H9 (cell line): Measurements from ENCODE around the gene IGF2BP2. TPM values are rescaled to one million over a fixed set of nuclear protein-coding genes. Genes with fewer than 3 reads are reported as not detected.
A peak's percentile ranks its signal among the peaks of the same experiment; 100 is the strongest.

Experiments
- DNase-seq: peaks from one replicate; pipeline ENCODE4 v3.0.0-alpha.2; 2017
- H2AFZ ChIP-seq: one replicate; pipeline ENCODE4 v1.6.1; 2013; ENCODE audit warnings: mild to moderate bottlenecking, low read length, control low read depth, moderate library complexity
- H2AK5ac ChIP-seq: 2 replicates; pipeline ENCODE4 v1.6.1; 2013; ENCODE audit warnings: low read length, control low read depth, mixed read lengths; ENCODE audit not compliant: insufficient read length
- H2BK120ac ChIP-seq: one replicate; pipeline ENCODE4 v1.6.1; 2013; ENCODE audit warnings: low read depth, mild to moderate bottlenecking, low read length, control low read depth, inconsistent platforms; ENCODE audit not compliant: poor library complexity, severe bottlenecking
- H2BK12ac ChIP-seq: 2 replicates; pipeline ENCODE4 v1.6.1; 2013; ENCODE audit warnings: low read length, control low read depth, mixed read lengths, low read depth; ENCODE audit not compliant: insufficient read length
- H2BK15ac ChIP-seq: 2 replicates; pipeline ENCODE4 v1.6.1; 2013; ENCODE audit warnings: low read depth, low read length, control low read depth
- H2BK20ac ChIP-seq: one replicate; pipeline ENCODE4 v1.6.1; 2013; ENCODE audit warnings: low read depth, mild to moderate bottlenecking, low read length, control low read depth, inconsistent platforms; ENCODE audit not compliant: poor library complexity, severe bottlenecking
- H2BK5ac ChIP-seq: 2 replicates; pipeline ENCODE4 v1.6.1; 2013; ENCODE audit warnings: low read length, control low read depth, mixed read lengths; ENCODE audit not compliant: insufficient read length
- H3K14ac ChIP-seq: 2 replicates; pipeline ENCODE4 v1.6.1; 2013; ENCODE audit warnings: low read length, control low read depth; ENCODE audit not compliant: insufficient read depth
- H3K18ac ChIP-seq: 2 replicates; pipeline ENCODE4 v1.6.1; 2013; ENCODE audit warnings: low read depth, mild to moderate bottlenecking, mixed read lengths, low read length, control low read depth; ENCODE audit not compliant: insufficient read length
- H3K23ac ChIP-seq: 2 replicates; pipeline ENCODE4 v1.6.1; 2013; ENCODE audit warnings: low read length, control low read depth, mixed read lengths, low read depth; ENCODE audit not compliant: insufficient read length
- H3K23me2 ChIP-seq: 2 replicates; pipeline ENCODE4 v1.6.1; 2013; ENCODE audit warnings: low read depth, mild to moderate bottlenecking, mixed read lengths, low read length, control low read depth; ENCODE audit not compliant: insufficient read length, poor library complexity, severe bottlenecking
- H3K27ac ChIP-seq: 2 replicates; pipeline ENCODE4 v1.5.1; 2013; ENCODE audit warnings: low read length, control low read depth, mixed read lengths, low read depth; ENCODE audit not compliant: insufficient read length
- H3K27me3 ChIP-seq: 2 replicates; pipeline ENCODE4 v1.6.1; 2013; ENCODE audit warnings: low read length, control low read depth, inconsistent platforms; ENCODE audit not compliant: insufficient read depth
- H3K4ac ChIP-seq: 2 replicates; pipeline ENCODE4 v1.6.1; 2013; ENCODE audit warnings: low read depth, mild to moderate bottlenecking, control low read depth, inconsistent platforms, low read length, moderate library complexity
- H3K4me1 ChIP-seq: 2 replicates; pipeline ENCODE4 v1.6.1; 2013; ENCODE audit warnings: low read length, control low read depth, inconsistent platforms; ENCODE audit not compliant: insufficient read depth
- H3K4me2 ChIP-seq: 2 replicates; pipeline ENCODE4 v1.6.1; 2013; ENCODE audit warnings: low read length, control low read depth, mixed read lengths; ENCODE audit not compliant: insufficient read length, insufficient read depth
- H3K56ac ChIP-seq: 2 replicates; pipeline ENCODE4 v1.6.1; 2013; ENCODE audit warnings: low read depth, mild to moderate bottlenecking, mixed read lengths, low read length, control low read depth; ENCODE audit not compliant: insufficient read length
- H3K79me1 ChIP-seq: 2 replicates; pipeline ENCODE4 v1.6.1; 2013; ENCODE audit warnings: low read depth, mild to moderate bottlenecking, moderate library complexity, low read length, control low read depth, inconsistent platforms; ENCODE audit not compliant: insufficient read depth, poor library complexity, severe bottlenecking
- H3K79me2 ChIP-seq: 2 replicates; pipeline ENCODE4 v1.6.1; 2013; ENCODE audit warnings: low read length, control low read depth, inconsistent platforms; ENCODE audit not compliant: insufficient read depth
- H3K9ac ChIP-seq: 2 replicates; pipeline ENCODE4 v1.6.1; 2013; ENCODE audit warnings: low read length, control low read depth, mixed read lengths; ENCODE audit not compliant: insufficient read length; ENCODE audit errors: extremely low read depth
- H3K9me3 ChIP-seq: one replicate; pipeline ENCODE4 v1.6.1; 2013; ENCODE audit warnings: low read depth, low read length, inconsistent platforms; ENCODE audit not compliant: control insufficient read depth
- H3T11ph ChIP-seq: one replicate; pipeline ENCODE4 v1.6.1; 2013; ENCODE audit warnings: mild to moderate bottlenecking, low read length, control low read depth, inconsistent platforms
- H4K20me1 ChIP-seq: one replicate; pipeline ENCODE4 v1.6.1; 2013; ENCODE audit not compliant: control insufficient read depth, insufficient read length, insufficient read depth
- H4K5ac ChIP-seq: 2 replicates; pipeline ENCODE4 v1.6.1; 2013; ENCODE audit warnings: low read depth, mild to moderate bottlenecking, mixed read lengths, low read length, control low read depth; ENCODE audit not compliant: insufficient read length
- H4K8ac ChIP-seq: replicated peaks from 2 replicates; pipeline ENCODE4 v1.6.1; 2013; ENCODE audit warnings: low read length, control low read depth, mixed read lengths, low read depth; ENCODE audit not compliant: insufficient read length
- H4K91ac ChIP-seq: 2 replicates; pipeline ENCODE4 v1.6.1; 2013; ENCODE audit warnings: low read depth, mild to moderate bottlenecking, moderate library complexity, mixed read lengths, low read length, control low read depth; ENCODE audit not compliant: insufficient read length
- H3K27ac Mint-ChIP-seq, 3 experiments: 2 replicates in 2 of 3; 3 replicates in 1 of 3; pipeline ENCODE4 v1.8.0; 2020 to 2021; ENCODE audit warnings: mixed read lengths in 3 of 3, mild to moderate bottlenecking in 1 of 3, moderate library complexity in 1 of 3
- H3K27me3 Mint-ChIP-seq: 2 replicates; pipeline ENCODE4 v1.8.0; 2021; ENCODE audit warnings: low read depth, mild to moderate bottlenecking, moderate library complexity, mixed read lengths
- H3K36me3 Mint-ChIP-seq, 3 experiments: 2 replicates in 2 of 3; 3 replicates in 1 of 3; pipeline ENCODE4 v1.8.0; 2020 to 2021; ENCODE audit warnings: low read depth in 3 of 3, mixed read lengths in 3 of 3; ENCODE audit not compliant: insufficient read depth in 1 of 3
- H3K4me1 Mint-ChIP-seq, 2 experiments: 2 replicates each; pipeline ENCODE4 v1.8.0; 2020; ENCODE audit warnings: mixed read lengths in 2 of 2
- H3K4me3 Mint-ChIP-seq, 2 experiments: 2 replicates in 1 of 2; 3 replicates in 1 of 2; pipeline ENCODE4 v1.8.0; 2020 to 2021; ENCODE audit warnings: mild to moderate bottlenecking in 2 of 2, mixed read lengths in 2 of 2, moderate library complexity in 1 of 2
- H3K9me3 Mint-ChIP-seq, 2 experiments: 2 replicates in 1 of 2; 3 replicates in 1 of 2; pipeline ENCODE4 v1.8.0; 2020; ENCODE audit warnings: mild to moderate bottlenecking in 2 of 2, mixed read lengths in 2 of 2, moderate library complexity in 1 of 2
- CTCF ChIP-seq: fragments of 200-600 bp; sonication (generic); conservative IDR thresholded peaks from 3 replicates; pipeline ENCODE4 v1.8.0; 2021; ENCODE audit warnings: antibody characterized with exemption, mild to moderate bottlenecking
- WGBS: extraction: QIAGEN DNeasy Blood & Tissue Kit; methylation state at CpG from one replicate; pipeline ENCODE4 v1.1.7; 2013; ENCODE audit warnings: missing lambda C conversion rate, low lambda C conversion rate, mixed read lengths; ENCODE audit not compliant: insufficient read length; ENCODE audit errors: extremely low coverage; 5-methylcytosine and 5-hydroxymethylcytosine counted together
- total RNA-seq: library from RNA; stranded (reverse); gene quantifications from 2 replicates; pipeline ENCODE4 v1.2.1, GENCODE V29; 2021

IGF2BP2 gene
- total RNA-seq, 1 experiment from 2014 or later, result 130 TPM

DNA sequence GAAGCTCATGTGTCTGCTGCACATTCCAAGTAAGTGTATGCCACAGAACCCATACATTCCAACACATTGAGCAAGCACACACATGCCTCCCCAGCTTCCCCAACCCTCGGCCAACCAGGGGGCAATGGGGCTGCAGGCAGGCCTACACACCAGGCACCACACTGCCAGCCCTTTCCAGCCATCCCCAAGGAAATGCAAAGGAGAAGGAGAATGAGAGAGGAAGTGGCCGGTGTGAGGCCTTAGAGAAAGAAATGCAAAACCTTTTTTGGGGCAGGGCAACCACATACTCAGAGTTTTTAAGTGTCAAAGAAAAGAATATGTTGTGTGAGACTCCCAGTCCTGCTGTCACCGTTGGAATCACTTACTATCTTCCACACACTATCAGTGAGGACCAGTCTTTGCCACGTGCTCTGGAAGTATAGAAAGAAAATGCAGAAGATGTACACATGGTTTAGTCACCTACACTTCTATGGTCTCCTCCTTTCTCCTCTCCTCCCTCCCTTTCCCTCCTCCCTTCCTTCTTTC is 11.1 kb downstream of the IGF2BP2 start:
- Histone ChIP-seq H3K27ac (peak overlapping the region; percentile 27), H2BK12ac (no peak overlapping the region), H3K23ac (no peak overlapping the region), H3K4me1 (peaks cover 33% of the 10 kb centered on the region), H4K91ac (no peak overlapping the region), H2BK5ac (no peak overlapping the region), H4K5ac (no peak overlapping the region), H3K14ac (no peak overlapping the region), H2BK20ac (no peak overlapping the region), H3K79me1 (peaks cover 4% of the 10 kb centered on the region), H4K20me1 (no peaks in the 10 kb centered on the region), H3K79me2 (peaks cover 38% of the 10 kb centered on the region), H3K4ac (no peak overlapping the region), H3K4me2 (peak overlapping the region; percentile 39), H2AFZ (no peak overlapping the region), H3K9me3 (no peaks in the 10 kb centered on the region), H3K23me2 (no peaks in the 10 kb centered on the region), H2BK15ac (no peak overlapping the region), H2AK5ac (no peak overlapping the region), H3K27me3 (no peaks in the 10 kb centered on the region), H2BK120ac (no peak overlapping the region), H4K8ac (no peak overlapping the region), H3K56ac (no peak overlapping the region), H3T11ph (no peak overlapping the region), H3K18ac (no peak overlapping the region), H3K9ac (no peak overlapping the region)
- peak overlapping the region; percentile 95 to 97 (median 96) for H3K27ac Mint-ChIP-seq
- peaks cover 74 to 76% of the 10 kb centered on the region in 2 experiments for H3K4me1 Mint-ChIP-seq
- TF ChIP-seq CTCF, result no peak
- peak; percentile 84 for DNase-seq
- H3K36me3 Mint-ChIP-seq, result peaks cover 2 to 17% (median 3%) of the 10 kb centered on the region in 3 experiments; a peak in 5 of 7 replicates
- no CpG with 5 or more reads among the region's 4 CpGs for WGBS
- no peaks in the 10 kb centered on the region for H3K27me3 Mint-ChIP-seq
- H3K4me3 Mint-ChIP-seq, result peak overlapping the region; percentile 28 to 59
- H3K9me3 Mint-ChIP-seq, result peaks cover 0 to 3% of the 10 kb centered on the region in 2 experiments; a peak in 1 of 5 replicates
